Measurements from ENCODE around the gene GRK2.

DNA sequence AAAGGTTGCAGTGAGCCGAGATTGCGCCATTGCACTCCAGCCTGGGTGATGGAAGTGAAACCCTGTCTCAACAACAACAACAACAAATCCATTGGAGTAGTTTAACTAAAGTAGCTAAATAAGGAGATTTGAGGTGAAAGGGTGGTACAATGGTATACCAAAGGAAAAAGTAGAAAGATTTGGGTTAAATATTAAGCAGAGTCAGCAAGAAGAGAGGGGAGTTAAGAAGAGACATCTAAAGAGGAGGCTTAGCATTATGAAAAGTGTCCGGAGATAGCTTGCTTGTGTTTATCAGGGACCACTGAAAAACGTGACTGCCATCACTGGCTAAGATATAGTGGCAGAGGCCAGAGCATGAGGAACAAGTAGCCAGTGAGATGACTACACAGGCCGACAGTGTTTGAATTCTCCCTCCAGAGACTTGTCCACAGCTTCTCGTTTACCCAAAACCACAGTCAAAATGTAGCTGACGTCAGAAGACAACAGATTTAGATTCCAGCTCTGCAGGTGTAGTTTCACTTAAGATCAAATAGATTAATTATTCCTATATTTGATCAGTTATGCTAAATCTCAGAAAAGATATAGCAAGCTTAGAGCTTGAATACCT lies 32.6 kb upstream of the GRK2 start:
- TF ChIP-seq POLR2AphosphoS5 (IDR thresholded peaks at IDR 0.05; ENCODE audit: low read depth, low read length) (no peak), POLR2A (IDR thresholded peaks at IDR 0.05; ENCODE audit: low read depth, low read length) (no peak)

Measured in GM12892 (cell line).